ENCODE data around the gene ADGRL3. TPM values are rescaled to one million over a fixed set of nuclear protein-coding genes. Genes with fewer than 3 reads are reported as not detected.

The ADGRL3 gene
- total RNA-seq, 2 experiments from 2014 or later = not detected

- Histone ChIP-seq H2AFZ (ENCODE audit: low read length) (no peak overlapping the region), H3K4me2 (ENCODE audit: low read length) (no peak overlapping the region), H3K9me3 (ENCODE audit: low read length) (no peaks in the 10 kb centered on the region), H4K20me1 (ENCODE audit: insufficient read depth, low read length) (no peaks in the 10 kb centered on the region), H3K79me2 (ENCODE audit: insufficient read depth, low read depth, low read length) (no peaks in the 10 kb centered on the region), H3K4me1 (ENCODE audit: insufficient read depth, low read length, poor library complexity, severe bottlenecking) (no peaks in the 10 kb centered on the region), H3K9me2 (ENCODE audit: insufficient read depth, low read length) (no peaks in the 10 kb centered on the region), H3K36me3 (ENCODE audit: insufficient read depth, low read length) (no peaks in the 10 kb centered on the region), H3K4me3 (ENCODE audit: low read depth, low read length, poor library complexity, severe bottlenecking) (no peak overlapping the region), H3K27ac (ENCODE audit: low read depth, low read length, poor library complexity, severe bottlenecking) (no peak overlapping the region)
- ChIA-PET CTCF (ENCODE audit: unreplicated experiment) (no interaction called here), POLR2A (interaction anchor here (0.6 to 0.7 kb wide), 2 partner anchors 145 to 1152 kb away, joined by 3 read pairs; no protein-coding TSS in a partner anchor)
- no peak for TF ChIP-seq CTCF (conservative IDR thresholded peaks at IDR 0.05; ENCODE audit: low read length)
- TF ChIP-seq EZH2phosphoT487 (IDR thresholded peaks at IDR 0.05; ENCODE audit: borderline replicate concordance, low read depth, low read length) = no peak
- intact Hi-C loops (cut with micrococcal nuclease; ENCODE audit: unreplicated experiment) = no loop called here
- DNase-seq (ENCODE audit: low spot score) = no peak
- no TSS peak for BruUV-seq (replicated peaks)
These were observed 327.8 kb downstream of the ADGRL3 start for GRCh38 chr4:61527888-61528287.

- DNase-seq (ENCODE audit: low spot score) = no peak
- no peak overlapping the region for H3K27ac ChIP-seq (ENCODE audit: low read depth, low read length, poor library complexity, severe bottlenecking)
- ChIA-PET POLR2A (interaction anchor here (0.7 to 1.2 kb wide), 2 partner anchors 13 to 144 kb away, joined by 3 read pairs; no protein-coding TSS in a partner anchor), CTCF (ENCODE audit: unreplicated experiment) (no interaction called here)
- intact Hi-C loops (cut with micrococcal nuclease; ENCODE audit: unreplicated experiment) = no loop called here
- H4K20me1 ChIP-seq (ENCODE audit: insufficient read depth, low read length) = no peaks in the 10 kb centered on the region
- no peaks in the 10 kb centered on the region for H3K4me1 ChIP-seq (ENCODE audit: insufficient read depth, low read length, poor library complexity, severe bottlenecking)
- H3K9me3 ChIP-seq (ENCODE audit: low read length) = no peaks in the 10 kb centered on the region
- no peak overlapping the region for H3K4me2 ChIP-seq (ENCODE audit: low read length)
- no peaks in the 10 kb centered on the region for H3K36me3 ChIP-seq (ENCODE audit: insufficient read depth, low read length)
- TF ChIP-seq EZH2phosphoT487 (IDR thresholded peaks at IDR 0.05; ENCODE audit: borderline replicate concordance, low read depth, low read length) (no peak), CTCF (conservative IDR thresholded peaks at IDR 0.05; ENCODE audit: low read length) (no peak)
- H3K9me2 ChIP-seq (ENCODE audit: insufficient read depth, low read length) = no peaks in the 10 kb centered on the region
- H2AFZ ChIP-seq (ENCODE audit: low read length) = no peak overlapping the region
- no TSS peak for BruUV-seq (replicated peaks)
- no peak overlapping the region for H3K4me3 ChIP-seq (ENCODE audit: low read depth, low read length, poor library complexity, severe bottlenecking)
- no peaks in the 10 kb centered on the region for H3K79me2 ChIP-seq (ENCODE audit: insufficient read depth, low read depth, low read length)
These were observed 328.5 kb downstream of the ADGRL3 start for GRCh38 chr4:61528595-61528994.

GRCh38 chr4:61531188-61531587, 331.1 kb downstream of the ADGRL3 start:
- ChIA-PET CTCF (ENCODE audit: unreplicated experiment) (no interaction called here), POLR2A (interaction anchor here (0.6 kb wide), 1 partner anchor 17 kb away, joined by 3 read pairs; no protein-coding TSS in a partner anchor)
- no peaks in the 10 kb centered on the region for H3K9me3 ChIP-seq (ENCODE audit: low read length)
- H3K4me3 ChIP-seq (ENCODE audit: low read depth, low read length, poor library complexity, severe bottlenecking) = no peak overlapping the region
- H3K36me3 ChIP-seq (ENCODE audit: insufficient read depth, low read length) = no peaks in the 10 kb centered on the region
- H2AFZ ChIP-seq (ENCODE audit: low read length) = no peak overlapping the region
- no TSS peak for BruUV-seq (replicated peaks)
- no peaks in the 10 kb centered on the region for H3K4me1 ChIP-seq (ENCODE audit: insufficient read depth, low read length, poor library complexity, severe bottlenecking)
- no peaks in the 10 kb centered on the region for H3K79me2 ChIP-seq (ENCODE audit: insufficient read depth, low read depth, low read length)
- DNase-seq (ENCODE audit: low spot score) = no peak
- H4K20me1 ChIP-seq (ENCODE audit: insufficient read depth, low read length) = no peaks in the 10 kb centered on the region
- no peak overlapping the region for H3K27ac ChIP-seq (ENCODE audit: low read depth, low read length, poor library complexity, severe bottlenecking)
- H3K9me2 ChIP-seq (ENCODE audit: insufficient read depth, low read length) = no peaks in the 10 kb centered on the region
- intact Hi-C loops (cut with micrococcal nuclease; ENCODE audit: unreplicated experiment) = no loop called here
- no peak for TF ChIP-seq CTCF (conservative IDR thresholded peaks at IDR 0.05; ENCODE audit: low read length)
- no peak for TF ChIP-seq EZH2phosphoT487 (IDR thresholded peaks at IDR 0.05; ENCODE audit: borderline replicate concordance, low read depth, low read length)
- no peak overlapping the region for H3K4me2 ChIP-seq (ENCODE audit: low read length)

All from OCI-LY7 (cell line).